DND-41 (cell line): Measurements from ENCODE around the gene GNB1L.

Experiments used
- ATAC-seq: fragments of 200-7000 bp; cut with Tn5 transposase; 3 replicates; pipeline ENCODE4 v1.9.1; 2021; ENCODE audit warnings: low read depth; ENCODE audit not compliant: insufficient read depth
- DNase-seq: peaks from one replicate; pipeline ENCODE4 v3.0.0-alpha.2; 2020
- H2AFZ ChIP-seq: 2 replicates; pipeline ENCODE4 v1.6.0; 2012; ENCODE audit warnings: low read depth, low read length
- H3K27ac ChIP-seq: 2 replicates; pipeline ENCODE4 v1.5.1; 2012; ENCODE audit warnings: low read length, inconsistent platforms
- H3K27me3 ChIP-seq: fragments of 200-600 bp; sonication (generic); 2 replicates; pipeline ENCODE4 v1.6.0; 2012; ENCODE audit warnings: low read length, mild to moderate bottlenecking, inconsistent platforms; ENCODE audit not compliant: insufficient read depth, poor library complexity
- H3K36me3 ChIP-seq: 2 replicates; pipeline ENCODE4 v1.5.1; 2012; ENCODE audit warnings: low read length, inconsistent platforms; ENCODE audit not compliant: insufficient read depth
- H3K4me1 ChIP-seq: 2 replicates; pipeline ENCODE4 v1.5.1; 2012; ENCODE audit warnings: mild to moderate bottlenecking, low read length; ENCODE audit not compliant: insufficient read depth
- H3K4me2 ChIP-seq: 2 replicates; pipeline ENCODE4 v1.6.0; 2012; ENCODE audit warnings: mild to moderate bottlenecking, moderate library complexity, low read length, inconsistent platforms; ENCODE audit not compliant: insufficient read depth
- H3K4me3 ChIP-seq, 2 experiments: fragments of 200-600 bp in 1 of 2; shearing (Covaris generic) in 1 of 2; 2 replicates each; pipeline ENCODE4 v1.5.1; 2012 to 2016; ENCODE audit warnings: inconsistent platforms in 2 of 2, low read length in 2 of 2, mild to moderate bottlenecking in 2 of 2, low read depth in 1 of 2, moderate library complexity in 1 of 2
- H3K79me2 ChIP-seq: 2 replicates; pipeline ENCODE4 v1.6.0; 2012; ENCODE audit warnings: low read length, inconsistent platforms; ENCODE audit not compliant: insufficient read depth
- H3K9ac ChIP-seq: 2 replicates; pipeline ENCODE4 v1.6.0; 2012; ENCODE audit warnings: low read depth, mild to moderate bottlenecking, inconsistent platforms, low read length, moderate library complexity
- H3K9me3 ChIP-seq: 2 replicates; pipeline ENCODE4 v1.5.1; 2012; ENCODE audit warnings: low read length, moderate library complexity, mild to moderate bottlenecking, inconsistent platforms; ENCODE audit not compliant: insufficient read depth, severe bottlenecking
- H4K20me1 ChIP-seq: 2 replicates; pipeline ENCODE4 v1.6.0; 2012; ENCODE audit warnings: low read length; ENCODE audit not compliant: insufficient read depth
- CTCF ChIP-seq: IDR thresholded peaks from 2 replicates; pipeline ENCODE4 v1.5.1; 2012; ENCODE audit warnings: borderline replicate concordance, low read length, moderate library complexity, mild to moderate bottlenecking; ENCODE audit not compliant: poor library complexity, severe bottlenecking; ENCODE audit errors: extremely low read depth
- EZH2 ChIP-seq: IDR thresholded peaks from 3 replicates; pipeline ENCODE4 v1.6.1; 2012; ENCODE audit warnings: borderline replicate concordance, low read depth, mild to moderate bottlenecking, moderate library complexity, low read length, inconsistent platforms; ENCODE audit not compliant: severe bottlenecking

The GNB1L gene

GRCh38 chr22:19806213-19807160 is 48.2 kb downstream of the GNB1L start:
- H3K79me2 ChIP-seq = no peaks in the 10 kb centered on the region
- no peak overlapping the region for H3K4me3 ChIP-seq
- no peaks in the 10 kb centered on the region for H3K27me3 ChIP-seq
- no peaks in the 10 kb centered on the region for H3K4me1 ChIP-seq
- DNase-seq = no peak
- H3K9me3 ChIP-seq = no peaks in the 10 kb centered on the region
- no peak overlapping the region for H3K9ac ChIP-seq
- no peak overlapping the region for H3K4me2 ChIP-seq
- H3K36me3 ChIP-seq = peaks cover 48% of the 10 kb centered on the region
- H3K27ac ChIP-seq = no peak overlapping the region
- ATAC-seq = no peak
- no peak overlapping the region for H2AFZ ChIP-seq
- no peak for TF ChIP-seq CTCF
- TF ChIP-seq EZH2 = no peak
- peaks cover 4% of the 10 kb centered on the region; the same call in 1 of the 2 replicates for H4K20me1 ChIP-seq

- Histone ChIP-seq H3K9ac (no peak overlapping the region), H3K4me3 (no peak overlapping the region)
- ATAC-seq = no peak
Observed at GRCh38 chr22:19805821-19806212, 48.9 kb downstream of the GNB1L start.

GRCh38 chr22:19803736-19804267 is 50.9 kb downstream of the GNB1L start:
- Histone ChIP-seq H3K9ac (no peak overlapping the region), H3K4me1 (no peaks in the 10 kb centered on the region), H3K36me3 (peaks cover 67% of the 10 kb centered on the region), H3K27me3 (no peaks in the 10 kb centered on the region), H2AFZ (no peak overlapping the region), H3K27ac (no peak overlapping the region), H3K4me3 (no peak overlapping the region), H3K9me3 (no peaks in the 10 kb centered on the region), H4K20me1 (peaks cover 4% of the 10 kb centered on the region; the same call in 1 of the 2 replicates), H3K4me2 (no peak overlapping the region), H3K79me2 (no peaks in the 10 kb centered on the region)
- TF ChIP-seq CTCF (no peak), EZH2 (no peak)
- DNase-seq = no peak
- no peak for ATAC-seq

More at GRCh38 chr22:19805821-19806212, 48.9 kb downstream of the GNB1L start:
- H3K4me1 ChIP-seq = no peaks in the 10 kb centered on the region
- no peak overlapping the region for H2AFZ ChIP-seq
- no peak for DNase-seq
- no peak for TF ChIP-seq EZH2
- H3K27ac ChIP-seq = no peak overlapping the region
- H3K79me2 ChIP-seq = no peaks in the 10 kb centered on the region
- no peaks in the 10 kb centered on the region for H3K9me3 ChIP-seq
- H3K27me3 ChIP-seq = no peaks in the 10 kb centered on the region
- peaks cover 4% of the 10 kb centered on the region; the same call in 1 of the 2 replicates for H4K20me1 ChIP-seq
- peaks cover 49% of the 10 kb centered on the region for H3K36me3 ChIP-seq
- no peak overlapping the region for H3K4me2 ChIP-seq

- TF ChIP-seq CTCF (no peak), EZH2 (no peak)
- Histone ChIP-seq H3K9ac (no peak overlapping the region), H3K36me3 (peaks cover 71% of the 10 kb centered on the region), H3K4me2 (no peak overlapping the region), H2AFZ (no peak overlapping the region), H3K27ac (no peak overlapping the region), H3K27me3 (no peaks in the 10 kb centered on the region), H3K4me3 (no peak overlapping the region), H3K4me1 (no peaks in the 10 kb centered on the region), H3K79me2 (no peaks in the 10 kb centered on the region), H4K20me1 (peaks cover 3% of the 10 kb centered on the region; the same call in 1 of the 2 replicates), H3K9me3 (no peaks in the 10 kb centered on the region)
- no peak for DNase-seq
- no peak for ATAC-seq
Observed at GRCh38 chr22:19802894-19803735, 51.6 kb downstream of the GNB1L start.
